HG03457 (cell line): Measurements from ENCODE around the gene GRIP2.

Experiments used
- ATAC-seq: cut with Tn5 transposase; IDR thresholded peaks from one replicate; pipeline ENCODE4 v1.9.1; 2021; ENCODE audit warnings: moderate number of reproducible peaks; ENCODE audit not compliant: unreplicated experiment

GRIP2 gene

GRCh38 chr3:14454639-14455310 lies 85.4 kb downstream of the GRIP2 start:
- ATAC-seq, result no peak

- ATAC-seq, result no peak
Measured at GRCh38 chr3:14453876-14454638, 86.1 kb downstream of the GRIP2 start.

- no peak for ATAC-seq
Measured at GRCh38 chr3:14452740-14453710, 87.1 kb downstream of the GRIP2 start.

- no peak for ATAC-seq
Measured at GRCh38 chr3:14451844-14452739, 88.0 kb downstream of the GRIP2 start.

GRCh38 chr3:14450922-14451606 lies 89.1 kb downstream of the GRIP2 start:
- ATAC-seq, result no peak

GRCh38 chr3:14450506-14450905 lies 89.6 kb downstream of the GRIP2 start:
- no peak for ATAC-seq

- no peak for ATAC-seq
Measured at GRCh38 chr3:14448756-14449727, 91.1 kb downstream of the GRIP2 start.

GRCh38 chr3:14448063-14448462 lies 92.1 kb downstream of the GRIP2 start:
- no peak for ATAC-seq

- no peak for ATAC-seq
Measured at GRCh38 chr3:14446988-14447570, 93.1 kb downstream of the GRIP2 start.

- no peak for ATAC-seq
Measured at GRCh38 chr3:14445773-14446172, 94.4 kb downstream of the GRIP2 start.

- ATAC-seq, result no peak
Measured at GRCh38 chr3:14444380-14444779, 95.8 kb downstream of the GRIP2 start.

- no peak for ATAC-seq
Measured at GRCh38 chr3:14441920-14442300, 98.2 kb downstream of the GRIP2 start.

GRCh38 chr3:14441240-14441919 lies 98.8 kb downstream of the GRIP2 start:
- no peak for ATAC-seq

- no peak for ATAC-seq
Measured at GRCh38 chr3:14440531-14441239, 99.5 kb downstream of the GRIP2 start.

GRCh38 chr3:14440168-14440518 lies 100.0 kb downstream of the GRIP2 start:
- ATAC-seq, result no peak

GRCh38 chr3:14439501-14440167 lies 100.5 kb downstream of the GRIP2 start:
- ATAC-seq, result no peak
